H1 (cell line): ENCODE results near the gene DCP1B. TPM values are rescaled to one million over a fixed set of nuclear protein-coding genes. Genes with fewer than 3 reads are reported as not detected.

ENCODE experiments used
- CTCF ChIA-PET: fragments of 300-600 bp; sonication (Branson Sonifier 250); formaldehyde crosslinking; loops from one replicate; lab custom pipeline; 2021; ENCODE audit not compliant: partially characterized antibody; lab: Charles Lee
- POLR2A ChIA-PET: fragments of 300-600 bp; sonication (Branson Sonifier 250); formaldehyde crosslinking; loops from one replicate; lab custom pipeline; 2021; ENCODE audit warnings: inconsistent platforms; ENCODE audit not compliant: partially characterized antibody; lab: Charles Lee
- DNase-seq, 2 experiments: peaks; one replicate each; pipeline versions ENCODE4 v3.0.0 to v3.0.0-alpha.2; 2010 to 2022; ENCODE audit warnings: low spot score in 2 of 2, low read depth in 1 of 2, mixed read lengths in 1 of 2
- FAIRE-seq: peaks from 2 replicates; lab custom pipeline; 2011; peaks lifted over from hg19 to GRCh38; lab: Jason Lieb, UNC
- H2AFZ ChIP-seq: 2 replicates; pipeline ENCODE4 v1.8.1; 2012; ENCODE audit warnings: low read length, inconsistent platforms
- H2AK5ac ChIP-seq: 2 replicates; pipeline ENCODE4 v1.6.1; 2013; ENCODE audit warnings: low read depth, low read length
- H2BK120ac ChIP-seq: replicated peaks from 2 replicates; pipeline ENCODE3; 2013; ENCODE audit warnings: low read depth, low read length, inconsistent platforms
- H2BK12ac ChIP-seq: 2 replicates; pipeline ENCODE4 v1.6.1; 2013; ENCODE audit warnings: low read depth, low read length
- H2BK15ac ChIP-seq: 2 replicates; pipeline ENCODE4 v1.6.1; 2013; ENCODE audit warnings: low read length
- H2BK20ac ChIP-seq: 2 replicates; pipeline ENCODE4 v1.6.1; 2013; ENCODE audit warnings: low read length
- H2BK5ac ChIP-seq: 2 replicates; pipeline ENCODE4 v1.6.1; 2013; ENCODE audit warnings: low read depth, low read length
- H3K14ac ChIP-seq: 2 replicates; pipeline ENCODE4 v1.6.1; 2013; ENCODE audit warnings: inconsistent platforms; ENCODE audit not compliant: insufficient read length
- H3K18ac ChIP-seq: 2 replicates; pipeline ENCODE4 v1.6.1; 2013; ENCODE audit warnings: low read length; ENCODE audit errors: extremely low read depth
- H3K23ac ChIP-seq: 2 replicates; pipeline ENCODE4 v1.6.1; 2013; ENCODE audit warnings: inconsistent platforms; ENCODE audit not compliant: insufficient read length
- H3K23me2 ChIP-seq: 2 replicates; pipeline ENCODE4 v1.6.1; 2013; ENCODE audit warnings: low read depth, low read length
- H3K27ac ChIP-seq: 2 replicates; pipeline ENCODE4 v1.6.1; 2011; ENCODE audit warnings: low read depth, low read length, inconsistent platforms
- H3K27me3 ChIP-seq, 4 experiments: replicated peaks in 1 of 4; 1 replicate in 1 of 4; 2 replicates in 3 of 4; pipeline versions ENCODE4 v1.6.1 to v1.8.1; 2011 to 2013; ENCODE audit warnings: low read length in 3 of 4, mild to moderate bottlenecking in 3 of 4, inconsistent platforms in 2 of 4, mixed read lengths in 2 of 4, moderate library complexity in 1 of 4; ENCODE audit not compliant: control insufficient read depth in 3 of 4, insufficient read depth in 3 of 4; ENCODE audit errors: extremely low read depth in 1 of 4
- H3K36me3 ChIP-seq, 4 experiments: 2 replicates each; pipeline versions ENCODE4 v1.6.1 to v1.8.1; 2011 to 2013; ENCODE audit warnings: mild to moderate bottlenecking in 4 of 4, low read length in 3 of 4, moderate library complexity in 2 of 4, control low read depth in 1 of 4, inconsistent platforms in 1 of 4; ENCODE audit not compliant: insufficient read depth in 4 of 4, control insufficient read depth in 2 of 4
- H3K4ac ChIP-seq: replicated peaks from 2 replicates; pipeline ENCODE3; 2013; ENCODE audit warnings: low read length, low read depth, mixed read lengths, inconsistent platforms; ENCODE audit not compliant: insufficient read length
- H3K4me1 ChIP-seq, 4 experiments: replicated peaks in 1 of 4; 1 replicate in 1 of 4; 2 replicates in 3 of 4; pipeline versions ENCODE4 v1.6.1 to v1.8.1; 2011 to 2013; ENCODE audit warnings: low read length in 3 of 4, inconsistent platforms in 2 of 4, mixed read lengths in 1 of 4; ENCODE audit not compliant: insufficient read depth in 4 of 4, control insufficient read depth in 3 of 4
- H3K4me2 ChIP-seq, 2 experiments: 2 replicates each; pipeline versions ENCODE4 v1.6.1 to v1.8.1; 2011 to 2013; ENCODE audit warnings: low read depth in 2 of 2, low read length in 2 of 2, control low read depth in 1 of 2, inconsistent platforms in 1 of 2, mild to moderate bottlenecking in 1 of 2; ENCODE audit not compliant: insufficient read depth in 1 of 2
- H3K4me3 ChIP-seq, 4 experiments: fragments of 200-600, 300-600 bp in 1 of 4; sonication (generic), shearing (Covaris generic), sonication (Bioruptor Twin) in 1 of 4; 2 replicates each; pipeline versions ENCODE4 v1.5.1 to v1.8.1; 2011 to 2016; ENCODE audit warnings: low read length in 4 of 4, low read depth in 3 of 4, control low read depth in 2 of 4, inconsistent platforms in 2 of 4, mild to moderate bottlenecking in 2 of 4, mixed read lengths in 1 of 4, moderate library complexity in 1 of 4; ENCODE audit not compliant: insufficient read depth in 2 of 4; ENCODE audit errors: extremely low read depth in 1 of 4
- H3K56ac ChIP-seq: replicated peaks from 2 replicates; pipeline ENCODE3; 2013; ENCODE audit warnings: low read depth, mild to moderate bottlenecking, mixed read lengths, low read length, inconsistent platforms; ENCODE audit not compliant: insufficient read length
- H3K79me1 ChIP-seq: 2 replicates; pipeline ENCODE4 v1.6.1; 2013; ENCODE audit warnings: low read depth, low read length, control low read depth
- H3K79me2 ChIP-seq, 2 experiments: 2 replicates each; pipeline versions ENCODE4 v1.6.1 to v1.8.1; 2012 to 2013; ENCODE audit warnings: low read length in 2 of 2, mild to moderate bottlenecking in 2 of 2, inconsistent platforms in 1 of 2; ENCODE audit not compliant: insufficient read depth in 2 of 2, control insufficient read depth in 1 of 2
- H3K9ac ChIP-seq, 4 experiments: replicated peaks in 1 of 4; 1 replicate in 1 of 4; 2 replicates in 3 of 4; pipeline versions ENCODE4 v1.6.1 to v1.8.1; 2011 to 2013; ENCODE audit warnings: low read depth in 3 of 4, low read length in 3 of 4, control low read depth in 2 of 4, mild to moderate bottlenecking in 2 of 4, moderate library complexity in 2 of 4, inconsistent platforms in 1 of 4; ENCODE audit errors: extremely low read depth in 1 of 4
- H3K9me3 ChIP-seq, 2 experiments: 2 replicates each; pipeline versions ENCODE4 v1.6.1 to v1.8.1; 2012 to 2013; ENCODE audit warnings: mild to moderate bottlenecking in 2 of 2, moderate library complexity in 2 of 2, control low read depth in 1 of 2, inconsistent platforms in 1 of 2, low read depth in 1 of 2, low read length in 1 of 2, mixed read lengths in 1 of 2; ENCODE audit not compliant: insufficient read depth in 2 of 2
- H4K20me1 ChIP-seq, 2 experiments: replicated peaks in 1 of 2; 2 replicates each; pipeline versions ENCODE3 to v1.8.1; 2011 to 2013; ENCODE audit warnings: inconsistent platforms in 2 of 2, low read length in 2 of 2, mild to moderate bottlenecking in 1 of 2; ENCODE audit not compliant: insufficient read depth in 2 of 2, control insufficient read depth in 1 of 2
- H4K5ac ChIP-seq: 2 replicates; pipeline ENCODE4 v1.6.1; 2013; ENCODE audit warnings: low read length, low read depth, mixed read lengths, inconsistent platforms; ENCODE audit not compliant: insufficient read length
- H4K8ac ChIP-seq: 2 replicates; pipeline ENCODE4 v1.8.0; 2013; ENCODE audit warnings: mild to moderate bottlenecking, moderate library complexity, low read length, inconsistent platforms; ENCODE audit not compliant: insufficient read depth; ENCODE audit errors: extremely low read depth
- H4K91ac ChIP-seq: replicated peaks from 2 replicates; pipeline ENCODE3; 2013; ENCODE audit warnings: low read length, mixed read lengths, inconsistent platforms; ENCODE audit not compliant: insufficient read length
- BCL11A ChIP-seq, 2 experiments: IDR thresholded peaks; one replicate each; pipeline ENCODE4 v1.6.1; 2011; ENCODE audit warnings: low read depth in 2 of 2, low read length in 2 of 2, mild to moderate bottlenecking in 2 of 2
- CHD2 ChIP-seq: IDR thresholded peaks from 2 replicates; pipeline ENCODE4 v1.6.1; 2012; ENCODE audit warnings: low read length, improper control_type of control experiment
- KDM4A ChIP-seq: IDR thresholded peaks from one replicate; pipeline ENCODE4 v1.7.1; 2012; ENCODE audit warnings: low read depth, mild to moderate bottlenecking, moderate library complexity, low read length, inconsistent platforms; ENCODE audit not compliant: severe bottlenecking
- POLR2AphosphoS5 ChIP-seq: IDR thresholded peaks from 2 replicates; pipeline ENCODE4 v1.6.1; 2011; ENCODE audit warnings: low read depth, low read length
- RAD21 ChIP-seq, 2 experiments: IDR thresholded peaks in 1 of 2; conservative IDR thresholded peaks in 1 of 2; 2 replicates each; pipeline ENCODE4 v1.6.1; 2011; ENCODE audit warnings: low read depth in 2 of 2, low read length in 2 of 2, improper control_type of control experiment in 1 of 2, inconsistent platforms in 1 of 2, mild to moderate bottlenecking in 1 of 2, moderate library complexity in 1 of 2
- SRF ChIP-seq: IDR thresholded peaks from 2 replicates; pipeline ENCODE4 v1.6.1; 2011; ENCODE audit warnings: mild to moderate bottlenecking, low read depth, low read length, moderate library complexity
- TEAD4 ChIP-seq: IDR thresholded peaks from 2 replicates; pipeline ENCODE4 v1.6.1; 2012; ENCODE audit warnings: low read depth, low read length, inconsistent platforms, mixed read lengths
- WGBS, 2 experiments: shearing (Covaris generic) in 1 of 2; methylation state at CpG; one replicate each; pipeline versions ENCODE4 v1.1.6 to v1.1.7; 2013 to 2015; ENCODE audit warnings: low lambda C conversion rate in 2 of 2, mixed read lengths in 2 of 2, inconsistent platforms in 1 of 2, low coverage in 1 of 2, missing lambda C conversion rate in 1 of 2; ENCODE audit not compliant: insufficient replicate concordance in 2 of 2, insufficient coverage in 1 of 2, insufficient read length in 1 of 2; ENCODE audit errors: extremely low coverage in 1 of 2, missing lambda C conversion rate in 1 of 2; 5-methylcytosine and 5-hydroxymethylcytosine counted together
- polyA plus RNA-seq, 7 experiments: library from polyadenylated mRNA; depleted of rRNA in 3 of 7; stranded (reverse) in 5 of 7; unstranded in 2 of 7; fragments of >200 nt in 5 of 7; fragments of 200-250 nt in 2 of 7; gene quantifications; 1 replicate in 5 of 7; 2 replicates in 1 of 7; 4 replicates in 1 of 7; pipeline versions ENCODE4 v1.2.1 to v1.2.3, GENCODE V29; 2011 to 2013; ENCODE audit warnings: missing spikeins in 2 of 7, mixed read lengths in 2 of 7
- total RNA-seq: library from RNA; stranded (reverse); fragmentation: NEBNext Ultra II Directional; extraction: Animal tissue kit (Norgen Biotek cat#: 25700); gene quantifications from 2 replicates; pipeline ENCODE4 v1.2.1, GENCODE V29; 2021

The DCP1B gene
- total and polyA plus RNA-seq, 2 of the 8 experiments (the other 6 are each of a cell fraction or from before 2014, with no cell fraction given) = 14.8 to 29.0 TPM

GRCh38 chr12:1992732-1993131, 11.5 kb downstream of the DCP1B start:
- H4K8ac ChIP-seq = no peak overlapping the region
- no peak overlapping the region for H3K14ac ChIP-seq
- POLR2A ChIA-PET = interaction anchor here (2.2 kb wide), 1 partner anchor 11 kb away, joined by 10 read pairs; the partner anchor contains the start of gene DCP1B
- H3K4me2 ChIP-seq = no peak overlapping the region
- H3K27me3 ChIP-seq = no peaks in the 10 kb centered on the region
- H3K23ac ChIP-seq = no peak overlapping the region
- H2BK20ac ChIP-seq = no peak overlapping the region
- DNase-seq (no peak), FAIRE-seq (no peak)
- H3K27ac ChIP-seq = no peak overlapping the region
- no peak overlapping the region for H3K56ac ChIP-seq
- no peak overlapping the region for H4K5ac ChIP-seq
- no peaks in the 10 kb centered on the region for H3K79me1 ChIP-seq
- no peak overlapping the region for H2BK15ac ChIP-seq
- CTCF ChIA-PET = no interaction called here
- H3K79me2 ChIP-seq = peaks cover 0 to 2% of the 10 kb centered on the region in 2 experiments; a peak in 1 of 4 replicates
- H2BK120ac ChIP-seq = no peak overlapping the region
- no peak overlapping the region for H3K4ac ChIP-seq
- H3K4me1 ChIP-seq = peaks cover 0 to 16% (median 8%) of the 10 kb centered on the region in 4 experiments; a peak in 5 of 7 replicates
- H3K9me3 ChIP-seq = no peaks in the 10 kb centered on the region
- WGBS, 2 experiments = 84% methylated on average over 3 of the region's 3 CpGs; no CpG with 5 or more reads in 1 of the 2 experiments
- H4K91ac ChIP-seq = no peak overlapping the region
- no peak overlapping the region for H3K18ac ChIP-seq
- no peaks in the 10 kb centered on the region for H4K20me1 ChIP-seq
- no peak overlapping the region for H3K4me3 ChIP-seq
- no peaks in the 10 kb centered on the region for H3K23me2 ChIP-seq
- no peak overlapping the region for H2BK5ac ChIP-seq
- no peak overlapping the region for H2AK5ac ChIP-seq
- TF ChIP-seq KDM4A = no peak
- TF ChIP-seq RAD21 (IDR thresholded peaks at IDR 0.05 in 1 of 2, conservative IDR thresholded peaks at IDR 0.05 in 1 of 2; ENCODE audit: low read depth in 2 of 2, low read length in 2 of 2) = no peak
- no peak for TF ChIP-seq POLR2AphosphoS5
- TF ChIP-seq CHD2 = no peak
- no peak for TF ChIP-seq BCL11A (IDR thresholded peaks at IDR 0.05; ENCODE audit: low read depth in 2 of 2, low read length in 2 of 2)
- TF ChIP-seq TEAD4 = no peak
- no peak for TF ChIP-seq SRF
- peaks cover 0 to 36% (median 4%) of the 10 kb centered on the region in 4 experiments; a peak in 4 of 8 replicates for H3K36me3 ChIP-seq
- H2BK12ac ChIP-seq = no peak overlapping the region
- H3K9ac ChIP-seq = no peak overlapping the region
- no peak overlapping the region for H2AFZ ChIP-seq
